NCI-H2107 treated with DMSO at 0.1 percent for 48 hours (cell line): Measurements from ENCODE around the gene GAK.

Experiments used
- DNase-seq: peaks from one replicate; lab custom pipeline; 2025; ENCODE audit not compliant: unreplicated experiment; lab: John Stamatoyannopoulos, UW

The GAK gene

GRCh38 chr4:874056-874455, 58.1 kb downstream of the GAK start:
- no peak for DNase-seq

GRCh38 chr4:872241-872981, 59.7 kb downstream of the GAK start:
- no peak for DNase-seq

- DNase-seq: no peak
Measured at GRCh38 chr4:871484-871883, 60.6 kb downstream of the GAK start.

- no peak for DNase-seq
Measured at GRCh38 chr4:870951-871350, 61.2 kb downstream of the GAK start.

- DNase-seq: no peak
Measured at GRCh38 chr4:869776-870175, 62.3 kb downstream of the GAK start.

GRCh38 chr4:868421-868820, 63.7 kb downstream of the GAK start:
- no peak for DNase-seq

- DNase-seq: no peak
Measured at GRCh38 chr4:867526-868250, 64.4 kb downstream of the GAK start.

GRCh38 chr4:866761-867390, 65.2 kb downstream of the GAK start:
- DNase-seq: no peak

- DNase-seq: no peak
Measured at GRCh38 chr4:866068-866760, 65.9 kb downstream of the GAK start.

- no peak for DNase-seq
Measured at GRCh38 chr4:865572-865971, 66.5 kb downstream of the GAK start.

- no peak for DNase-seq
Measured at GRCh38 chr4:865121-865465, 67.0 kb downstream of the GAK start.

GRCh38 chr4:864456-865120, 67.5 kb downstream of the GAK start:
- DNase-seq: no peak

- DNase-seq: no peak
Measured at GRCh38 chr4:860561-860960, 71.6 kb downstream of the GAK start.

GRCh38 chr4:859496-859895, 72.6 kb downstream of the GAK start:
- DNase-seq: no peak

GRCh38 chr4:858831-859451, 73.2 kb downstream of the GAK start:
- no peak for DNase-seq

GRCh38 chr4:858041-858481, 74.1 kb downstream of the GAK start:
- no peak for DNase-seq

- DNase-seq: no peak
Measured at GRCh38 chr4:857461-857860, 74.7 kb downstream of the GAK start.

GRCh38 chr4:856225-856901, 75.8 kb downstream of the GAK start:
- no peak for DNase-seq

GRCh38 chr4:855880-856224, 76.3 kb downstream of the GAK start:
- no peak for DNase-seq

- DNase-seq: no peak
Measured at GRCh38 chr4:854356-854755, 77.8 kb downstream of the GAK start.
